IMR-90 (cell line): ENCODE results near the gene ZBTB33. TPM values are rescaled to one million over a fixed set of nuclear protein-coding genes. Genes with fewer than 3 reads are reported as not detected.

Source experiments
- ATAC-seq: fragments of 200-7000 bp; cut with Tn5 transposase; 2 replicates; pipeline ENCODE4 v1.9.1; 2020; ENCODE audit warnings: low read depth, mild to moderate bottlenecking, moderate library complexity
- BruUV-seq: library from RNA; stranded (reverse); fragments of 400-500 nt; replicated peaks from 2 replicates; lab custom pipeline; 2021; lab: Mats Ljungman, UMichigan
- CTCF ChIA-PET: fragments of 300-600 bp; formaldehyde crosslinking; extraction: SDS; loops from one replicate; lab custom pipeline; 2021; ENCODE audit warnings: antibody characterized with exemption; lab: Yijun Ruan, JAX
- POLR2A ChIA-PET: fragments of 300-600 bp; sonication (Branson Sonifier 250); formaldehyde crosslinking; loops from one replicate; lab custom pipeline; 2022; ENCODE audit warnings: antibody characterized with exemption; ENCODE audit not compliant: unreplicated experiment; lab: Charles Lee
- DNase-seq: peaks from one replicate; pipeline ENCODE4 v3.0.0; 2013
- H2AFZ ChIP-seq: replicated peaks from 2 replicates; pipeline ENCODE3; 2013; ENCODE audit warnings: low read length, mild to moderate bottlenecking; ENCODE audit not compliant: poor library complexity
- H2AK5ac ChIP-seq: 2 replicates; pipeline ENCODE4 v1.6.1; 2013; ENCODE audit warnings: low read depth, low read length, inconsistent platforms
- H2AK9ac ChIP-seq: replicated peaks from 2 replicates; pipeline ENCODE3; 2013; ENCODE audit warnings: mild to moderate bottlenecking, low read depth, low read length, moderate library complexity; ENCODE audit not compliant: poor library complexity
- H2BK120ac ChIP-seq: 2 replicates; pipeline ENCODE4 v1.6.1; 2013; ENCODE audit warnings: low read depth, low read length, inconsistent platforms
- H2BK15ac ChIP-seq: 3 replicates; pipeline ENCODE4 v1.6.1; 2013; ENCODE audit warnings: low read depth, low read length, inconsistent platforms
- H2BK20ac ChIP-seq: 2 replicates; pipeline ENCODE4 v1.6.1; 2013; ENCODE audit warnings: low read depth, mild to moderate bottlenecking, inconsistent platforms, low read length, moderate library complexity
- H2BK5ac ChIP-seq: 2 replicates; pipeline ENCODE4 v1.6.1; 2013; ENCODE audit warnings: mild to moderate bottlenecking, low read depth, low read length, inconsistent platforms; ENCODE audit not compliant: poor library complexity, severe bottlenecking
- H3K14ac ChIP-seq: replicated peaks from 2 replicates; pipeline ENCODE4 v1.6.1; 2013; ENCODE audit warnings: low read depth, low read length, inconsistent platforms
- H3K18ac ChIP-seq: 2 replicates; pipeline ENCODE4 v1.6.1; 2013; ENCODE audit warnings: low read depth, low read length, control low read depth
- H3K23ac ChIP-seq: 2 replicates; pipeline ENCODE4 v1.6.1; 2013; ENCODE audit warnings: low read depth, low read length, inconsistent platforms
- H3K27ac ChIP-seq: 2 replicates; pipeline ENCODE4 v1.5.1; 2013; ENCODE audit warnings: mild to moderate bottlenecking, control low read depth, low read length; ENCODE audit not compliant: insufficient read depth
- H3K27me3 ChIP-seq: 2 replicates; pipeline ENCODE4 v1.6.1; 2013; ENCODE audit warnings: low read length; ENCODE audit not compliant: control insufficient read depth, insufficient read depth
- H3K36me3 ChIP-seq: 2 replicates; pipeline ENCODE4 v1.6.1; 2013; ENCODE audit warnings: low read length, mixed read lengths; ENCODE audit not compliant: control insufficient read depth, insufficient read depth
- H3K4ac ChIP-seq: 2 replicates; pipeline ENCODE4 v1.6.1; 2013; ENCODE audit warnings: low read depth, low read length, inconsistent platforms
- H3K4me1 ChIP-seq: 2 replicates; pipeline ENCODE4 v1.6.1; 2013; ENCODE audit warnings: low read length, mixed read lengths; ENCODE audit not compliant: control insufficient read depth, insufficient read depth
- H3K4me2 ChIP-seq: 2 replicates; pipeline ENCODE4 v1.6.1; 2013; ENCODE audit warnings: low read depth, mild to moderate bottlenecking, control low read depth, low read length, moderate library complexity
- H3K4me3 ChIP-seq: 2 replicates; pipeline ENCODE4 v1.5.1; 2013; ENCODE audit warnings: low read depth, mild to moderate bottlenecking, control low read depth, low read length, moderate library complexity; ENCODE audit not compliant: insufficient read depth
- H3K56ac ChIP-seq: 2 replicates; pipeline ENCODE4 v1.6.1; 2013; ENCODE audit warnings: low read length, inconsistent platforms; ENCODE audit not compliant: insufficient read depth; ENCODE audit errors: extremely low read depth
- H3K79me1 ChIP-seq, 2 experiments: 2 replicates each; pipeline ENCODE4 v1.6.1; 2013; ENCODE audit warnings: low read length in 2 of 2, inconsistent platforms in 1 of 2, low read depth in 1 of 2
- H3K9ac ChIP-seq: 2 replicates; pipeline ENCODE4 v1.6.1; 2013; ENCODE audit warnings: low read depth, low read length, control low read depth
- H3K9me1 ChIP-seq: 2 replicates; pipeline ENCODE4 v1.6.1; 2013; ENCODE audit warnings: low read length, inconsistent platforms; ENCODE audit not compliant: insufficient read depth
- H3K9me3 ChIP-seq: 2 replicates; pipeline ENCODE4 v1.6.1; 2013; ENCODE audit warnings: low read length; ENCODE audit not compliant: control insufficient read depth, insufficient read depth
- H4K20me1 ChIP-seq: 2 replicates; pipeline ENCODE4 v1.6.1; 2013; ENCODE audit warnings: low read length, inconsistent platforms; ENCODE audit not compliant: insufficient read depth
- H4K5ac ChIP-seq: 2 replicates; pipeline ENCODE4 v1.6.1; 2013; ENCODE audit warnings: mild to moderate bottlenecking, low read depth, low read length, control low read depth
- H4K8ac ChIP-seq, 2 experiments: 2 replicates each; pipeline ENCODE4 v1.6.1; 2013; ENCODE audit warnings: low read depth in 2 of 2, low read length in 2 of 2, control low read depth in 1 of 2, inconsistent platforms in 1 of 2
- H4K91ac ChIP-seq: 2 replicates; pipeline ENCODE4 v1.6.1; 2013; ENCODE audit warnings: low read depth, low read length, inconsistent platforms; ENCODE audit not compliant: insufficient read depth
- BHLHE40 ChIP-seq: fragments of 150-350 bp; IDR thresholded peaks from 2 replicates; pipeline ENCODE4 v1.6.1; 2016; ENCODE audit warnings: mild to moderate bottlenecking, low read depth, low read length
- CEBPB ChIP-seq: IDR thresholded peaks from 2 replicates; pipeline ENCODE4 v1.6.1; 2012; ENCODE audit warnings: low read depth, low read length, improper control_type of control experiment
- CHD1 ChIP-seq: IDR thresholded peaks from 2 replicates; pipeline ENCODE4 v1.6.1; 2012; ENCODE audit warnings: low read depth, low read length, improper control_type of control experiment
- ELK1 ChIP-seq: fragments of 150-350 bp; IDR thresholded peaks from 2 replicates; pipeline ENCODE4 v1.6.1; 2016; ENCODE audit warnings: low read depth, mild to moderate bottlenecking, low read length, moderate library complexity, borderline replicate concordance
- FOS ChIP-seq: fragments of 150-350 bp; IDR thresholded peaks from 2 replicates; pipeline ENCODE4 v1.6.1; 2016; ENCODE audit warnings: low read depth, low read length
- MAFK ChIP-seq: IDR thresholded peaks from 2 replicates; pipeline ENCODE4 v1.6.1; 2012; ENCODE audit warnings: low read depth, low read length, improper control_type of control experiment
- MAZ ChIP-seq: IDR thresholded peaks from 2 replicates; pipeline ENCODE4 v1.6.1; 2012; ENCODE audit warnings: low read depth, mild to moderate bottlenecking, low read length, improper control_type of control experiment, moderate library complexity, borderline replicate concordance
- MXI1 ChIP-seq: IDR thresholded peaks from 2 replicates; pipeline ENCODE4 v1.6.1; 2012; ENCODE audit warnings: low read depth, mild to moderate bottlenecking, low read length, moderate library complexity, borderline replicate concordance
- NFE2L2 ChIP-seq: fragments of 150-350 bp; IDR thresholded peaks from 2 replicates; pipeline ENCODE4 v1.6.1; 2016; ENCODE audit warnings: low read depth, mild to moderate bottlenecking, low read length
- POLR2A ChIP-seq: IDR thresholded peaks from 2 replicates; pipeline ENCODE4 v1.6.1; 2012; ENCODE audit warnings: mild to moderate bottlenecking, low read depth, low read length
- RAD21 ChIP-seq: IDR thresholded peaks from 2 replicates; pipeline ENCODE4 v1.6.1; 2012; ENCODE audit warnings: low read length, improper control_type of control experiment
- RCOR1 ChIP-seq: IDR thresholded peaks from 2 replicates; pipeline ENCODE4 v1.6.1; 2012; ENCODE audit warnings: mild to moderate bottlenecking, low read length, improper control_type of control experiment; ENCODE audit not compliant: insufficient replicate concordance
- RFX5 ChIP-seq: IDR thresholded peaks from 2 replicates; pipeline ENCODE4 v1.8.0; 2012; ENCODE audit warnings: low read depth, mild to moderate bottlenecking, low read length, moderate library complexity
- SMC3 ChIP-seq: fragments of 150-350 bp; IDR thresholded peaks from 2 replicates; pipeline ENCODE4 v1.6.1; 2016; ENCODE audit warnings: low read depth, mild to moderate bottlenecking, antibody characterized with exemption, low read length, moderate library complexity
- WGBS, 2 experiments: methylation state at CpG; one replicate each; pipeline versions ENCODE4 v1.1.5 to v1.1.7; 2013; ENCODE audit warnings: missing lambda C conversion rate in 2 of 2; ENCODE audit not compliant: insufficient read length in 1 of 2; ENCODE audit errors: extremely low coverage in 2 of 2; 5-methylcytosine and 5-hydroxymethylcytosine counted together
- dilution Hi-C: fragments of 300-500 bp; cut with HindIII; formaldehyde crosslinking; loops from one replicate; pipeline ENCODE4 v1.14.3; 2018; ENCODE audit warnings: low sequenced_read_pairs; ENCODE audit not compliant: unreplicated experiment
- in situ Hi-C: fragments of 300-500 bp; cut with MboI; formaldehyde crosslinking; loops from 3 replicates; pipeline ENCODE4 v1.14.3; 2019; ENCODE audit warnings: low sequenced_read_pairs, inconsistent platforms, mixed read lengths
- intact Hi-C: fragments of 100-400 bp; cut with micrococcal nuclease; formaldehyde crosslinking; loops from 2 replicates; pipeline ENCODE4 v1.10.0; 2022
- polyA plus RNA-seq, 3 experiments: library from polyadenylated mRNA; depleted of rRNA; stranded (reverse); fragments of >200 nt; gene quantifications; 2 replicates each; pipeline ENCODE4 v1.2.3, GENCODE V29; 2012; ENCODE audit warnings: low replicate concordance in 1 of 3
- total RNA-seq: library from RNA; depleted of rRNA; stranded (reverse); fragments of >200 nt; gene quantifications from 2 replicates; pipeline ENCODE4 v1.2.3, GENCODE V29; 2012
- TF ChIP-seq, protein P1 (sequence below): fragments of 150-350 bp; IDR thresholded peaks from 2 replicates; pipeline ENCODE4 v1.6.1; 2017; ENCODE audit warnings: mild to moderate bottlenecking, antibody characterized with exemption, low read length, low read depth
- TF ChIP-seq, protein P2 (sequence below): conservative IDR thresholded peaks from 2 replicates; pipeline ENCODE4 v1.5.1; 2012; ENCODE audit warnings: mild to moderate bottlenecking, low read depth, low read length, improper control_type of control experiment

The ZBTB33 gene
- total and polyA plus RNA-seq, 2 of the 4 experiments (the other 2 are of a cell fraction), result 3.3 to 16.3 TPM

DNA sequence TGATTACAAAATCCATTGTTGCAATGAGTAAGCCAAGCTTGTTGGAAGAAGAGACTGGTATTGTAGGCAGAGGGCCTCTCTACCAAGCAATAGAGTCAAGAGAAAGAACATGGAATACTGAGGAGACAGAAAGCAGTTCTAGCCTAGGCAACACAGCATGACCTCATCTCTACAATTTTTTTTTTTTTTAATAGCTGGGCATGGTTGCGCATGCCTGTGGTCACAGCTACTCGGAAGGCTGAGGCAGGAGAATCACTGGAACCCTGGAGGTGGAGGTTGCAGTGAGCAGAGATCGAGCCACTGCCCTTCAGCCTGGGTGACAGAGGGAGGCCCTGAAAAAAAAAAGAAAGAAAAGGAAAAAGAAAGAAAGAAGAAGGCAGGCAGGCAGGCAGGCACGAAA, 11.7 kb upstream of the ZBTB33 start:
- Histone ChIP-seq H4K20me1 (no peaks in the 10 kb centered on the region), H2AFZ (no peak overlapping the region), H4K5ac (no peak overlapping the region), H2BK15ac (no peak overlapping the region), H2BK5ac (no peak overlapping the region), H3K4ac (no peak overlapping the region), H3K9me1 (no peaks in the 10 kb centered on the region), H3K36me3 (no peaks in the 10 kb centered on the region), H3K56ac (no peak overlapping the region), H4K91ac (no peak overlapping the region), H3K27ac (no peak overlapping the region), H2AK9ac (no peak overlapping the region), H3K18ac (no peak overlapping the region), H2AK5ac (no peak overlapping the region), H2BK20ac (no peak overlapping the region), H3K4me2 (no peak overlapping the region), H4K8ac (no peak overlapping the region), H3K14ac (no peak overlapping the region), H3K9me3 (no peaks in the 10 kb centered on the region), H3K79me1 (no peaks in the 10 kb centered on the region), H3K4me1 (no peaks in the 10 kb centered on the region), H2BK120ac (no peak overlapping the region), H3K4me3 (no peak overlapping the region), H3K23ac (no peak overlapping the region), H3K27me3 (no peaks in the 10 kb centered on the region; the same call in 1 of the 2 replicates), H3K9ac (no peak overlapping the region)
- intact Hi-C loops, result no loop called here
- POLR2A ChIA-PET, result no interaction called here
- WGBS, 2 experiments, result 71% methylated on average over 3 of the region's 4 CpGs; no CpG with 5 or more reads in 1 of the 2 experiments
- DNase-seq (no peak), ATAC-seq (no peak)
- in situ Hi-C loops, result loop anchor here (25.0 kb wide), 1 partner anchor 127 kb away; the partner anchor contains the start of gene RHOXF1
- CTCF ChIA-PET, result no interaction called here
- no TSS peak for BruUV-seq
- TF ChIP-seq SMC3, result no peak
- TF ChIP-seq NFE2L2, result no peak
- TF ChIP-seq, protein P1, sequence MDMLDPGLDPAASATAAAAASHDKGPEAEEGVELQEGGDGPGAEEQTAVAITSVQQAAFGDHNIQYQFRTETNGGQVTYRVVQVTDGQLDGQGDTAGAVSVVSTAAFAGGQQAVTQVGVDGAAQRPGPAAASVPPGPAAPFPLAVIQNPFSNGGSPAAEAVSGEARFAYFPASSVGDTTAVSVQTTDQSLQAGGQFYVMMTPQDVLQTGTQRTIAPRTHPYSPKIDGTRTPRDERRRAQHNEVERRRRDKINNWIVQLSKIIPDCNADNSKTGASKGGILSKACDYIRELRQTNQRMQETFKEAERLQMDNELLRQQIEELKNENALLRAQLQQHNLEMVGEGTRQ, result no peak
- no peak for TF ChIP-seq RAD21
- TF ChIP-seq RFX5, result no peak
- no peak for TF ChIP-seq MXI1
- TF ChIP-seq RCOR1, result no peak
- no peak for TF ChIP-seq POLR2A
- no peak for TF ChIP-seq MAFK
- no peak for TF ChIP-seq MAZ
- TF ChIP-seq CEBPB, result no peak
- no peak for TF ChIP-seq CHD1
- TF ChIP-seq, protein P2, sequence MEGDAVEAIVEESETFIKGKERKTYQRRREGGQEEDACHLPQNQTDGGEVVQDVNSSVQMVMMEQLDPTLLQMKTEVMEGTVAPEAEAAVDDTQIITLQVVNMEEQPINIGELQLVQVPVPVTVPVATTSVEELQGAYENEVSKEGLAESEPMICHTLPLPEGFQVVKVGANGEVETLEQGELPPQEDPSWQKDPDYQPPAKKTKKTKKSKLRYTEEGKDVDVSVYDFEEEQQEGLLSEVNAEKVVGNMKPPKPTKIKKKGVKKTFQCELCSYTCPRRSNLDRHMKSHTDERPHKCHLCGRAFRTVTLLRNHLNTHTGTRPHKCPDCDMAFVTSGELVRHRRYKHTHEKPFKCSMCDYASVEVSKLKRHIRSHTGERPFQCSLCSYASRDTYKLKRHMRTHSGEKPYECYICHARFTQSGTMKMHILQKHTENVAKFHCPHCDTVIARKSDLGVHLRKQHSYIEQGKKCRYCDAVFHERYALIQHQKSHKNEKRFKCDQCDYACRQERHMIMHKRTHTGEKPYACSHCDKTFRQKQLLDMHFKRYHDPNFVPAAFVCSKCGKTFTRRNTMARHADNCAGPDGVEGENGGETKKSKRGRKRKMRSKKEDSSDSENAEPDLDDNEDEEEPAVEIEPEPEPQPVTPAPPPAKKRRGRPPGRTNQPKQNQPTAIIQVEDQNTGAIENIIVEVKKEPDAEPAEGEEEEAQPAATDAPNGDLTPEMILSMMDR, result no peak
- no peak for TF ChIP-seq FOS
- TF ChIP-seq BHLHE40, result no peak
- no peak for TF ChIP-seq ELK1
- dilution Hi-C loops, result no loop called here
